WTC11 (cell line): Measurements from ENCODE around the gene TMEM231. TPM values are rescaled to one million over a fixed set of nuclear protein-coding genes. Genes with fewer than 3 reads are reported as not detected.
"Not testable (repeated sequence)": the region's sequence is repeated elsewhere in the genome, so short reads cannot be mapped to it uniquely, and the experiment has no call there.

Experiments used
- ATAC-seq: fragments of 200-7000 bp; cut with Tn5 transposase; 2 replicates; pipeline ENCODE4 v1.10.0; 2021; ENCODE audit warnings: mild to moderate bottlenecking, moderate library complexity
- CTCF ChIA-PET: fragments of 300-600 bp; sonication (Branson Sonifier 250); formaldehyde crosslinking; loops from one replicate; lab custom pipeline; 2021; ENCODE audit warnings: antibody characterized with exemption; lab: Charles Lee
- POLR2A ChIA-PET: fragments of 350-600 bp; sonication (Branson Sonifier 250); formaldehyde crosslinking; loops from one replicate; lab custom pipeline; 2021; ENCODE audit warnings: antibody characterized with exemption; lab: Charles Lee
- DNase-seq: peaks from one replicate; pipeline ENCODE4 v3.0.0; 2021; ENCODE audit warnings: low spot score
- H3K27ac Mint-ChIP-seq: 2 replicates; pipeline ENCODE4 v1.8.0; 2021; ENCODE audit warnings: mixed read lengths
- H3K27me3 Mint-ChIP-seq: 2 replicates; pipeline ENCODE4 v1.8.0; 2021; ENCODE audit warnings: low read depth, mild to moderate bottlenecking, moderate library complexity, mixed read lengths
- H3K36me3 Mint-ChIP-seq: 2 replicates; pipeline ENCODE4 v1.8.0; 2021; ENCODE audit warnings: mixed read lengths
- H3K4me1 Mint-ChIP-seq: 2 replicates; pipeline ENCODE4 v1.8.0; 2022; ENCODE audit warnings: mixed read lengths
- H3K4me3 Mint-ChIP-seq: 2 replicates; pipeline ENCODE4 v1.8.0; 2021; ENCODE audit warnings: mild to moderate bottlenecking, moderate library complexity, mixed read lengths
- H3K9me3 Mint-ChIP-seq: 2 replicates; pipeline ENCODE4 v1.8.0; 2021; ENCODE audit warnings: mixed read lengths
- ATF1 ChIP-seq: sonication (generic); formaldehyde crosslinking; IDR thresholded peaks from 2 replicates; pipeline ENCODE4 v1.8.1; 2023; ENCODE audit warnings: mild to moderate bottlenecking, moderate library complexity, missing genetic modification reagents
- ATF3 ChIP-seq: sonication (generic); formaldehyde crosslinking; conservative IDR thresholded peaks from 2 replicates; pipeline ENCODE4 v1.8.1; 2022; ENCODE audit warnings: mild to moderate bottlenecking, missing genetic modification reagents
- E2F4 ChIP-seq: sonication (generic); formaldehyde crosslinking; IDR thresholded peaks from 2 replicates; pipeline ENCODE4 v1.8.1; 2022; ENCODE audit warnings: low read depth, mild to moderate bottlenecking, moderate library complexity, missing genetic modification reagents, borderline replicate concordance
- E2F5 ChIP-seq: sonication (generic); formaldehyde crosslinking; IDR thresholded peaks from 2 replicates; pipeline ENCODE4 v1.8.1; 2022; ENCODE audit warnings: mild to moderate bottlenecking, moderate library complexity, missing genetic modification reagents
- FOXP4 ChIP-seq: sonication (generic); formaldehyde crosslinking; IDR thresholded peaks from 2 replicates; pipeline ENCODE4 v1.8.0; 2022; ENCODE audit warnings: mild to moderate bottlenecking, missing genetic modification reagents
- HMGA2 ChIP-seq: fragments of 250-450 bp; sonication (Bioruptor Pico); IDR thresholded peaks from 2 replicates; pipeline ENCODE4 v1.4.0; 2021; ENCODE audit warnings: mild to moderate bottlenecking, moderate library complexity
- IRF1 ChIP-seq: sonication (generic); formaldehyde crosslinking; IDR thresholded peaks from 2 replicates; pipeline ENCODE4 v1.8.0; 2023; ENCODE audit warnings: missing genetic modification reagents
- MXD4 ChIP-seq: fragments of 250-450 bp; sonication (Bioruptor Pico); IDR thresholded peaks from 2 replicates; pipeline ENCODE4 v1.8.0; 2021; ENCODE audit warnings: mild to moderate bottlenecking, moderate library complexity, borderline replicate concordance
- PREB ChIP-seq: sonication (generic); formaldehyde crosslinking; IDR thresholded peaks from 2 replicates; pipeline ENCODE4 v1.8.1; 2022; ENCODE audit warnings: mild to moderate bottlenecking, missing genetic modification reagents, moderate library complexity, borderline replicate concordance
- TEAD1 ChIP-seq: sonication (generic); formaldehyde crosslinking; IDR thresholded peaks from 2 replicates; pipeline ENCODE4 v1.8.0; 2022; ENCODE audit warnings: mild to moderate bottlenecking, missing genetic modification reagents
- USF2 ChIP-seq: sonication (generic); formaldehyde crosslinking; IDR thresholded peaks from 2 replicates; pipeline ENCODE4 v1.8.1; 2023; ENCODE audit warnings: mild to moderate bottlenecking, missing genetic modification reagents, moderate library complexity
- ZBTB43 ChIP-seq: sonication (generic); formaldehyde crosslinking; IDR thresholded peaks from 2 replicates; pipeline ENCODE4 v1.8.1; 2023; ENCODE audit warnings: mild to moderate bottlenecking, missing genetic modification reagents
- ZNF121 ChIP-seq: sonication (generic); formaldehyde crosslinking; IDR thresholded peaks from 2 replicates; pipeline ENCODE4 v1.8.0; 2023; ENCODE audit warnings: missing genetic modification reagents
- ZNF138 ChIP-seq: sonication (generic); formaldehyde crosslinking; conservative IDR thresholded peaks from 2 replicates; pipeline ENCODE4 v1.8.1; 2022; ENCODE audit warnings: mild to moderate bottlenecking, moderate library complexity, missing genetic modification reagents
- ZNF512 ChIP-seq: sonication (generic); formaldehyde crosslinking; IDR thresholded peaks from 2 replicates; pipeline ENCODE4 v1.8.1; 2022; ENCODE audit warnings: missing genetic modification reagents, borderline replicate concordance
- ZNF671 ChIP-seq: fragments of 250-450 bp; sonication (Bioruptor Pico); IDR thresholded peaks from 2 replicates; pipeline ENCODE4 v1.8.0; 2021; ENCODE audit warnings: mild to moderate bottlenecking
- ZSCAN18 ChIP-seq: fragments of 250-450 bp; sonication (Bioruptor Pico); IDR thresholded peaks from 2 replicates; pipeline ENCODE4 v2.1.2; 2022; ENCODE audit warnings: mild to moderate bottlenecking, moderate library complexity
- total RNA-seq: library from RNA; stranded (reverse); gene quantifications from 3 replicates; pipeline ENCODE4 v1.2.3, GENCODE V29; 2021

TMEM231 gene
- total RNA-seq, 1 experiment from 2014 or later, result 12.0 TPM

- DNase-seq, H3K27me3 Mint-ChIP-seq, H3K27ac Mint-ChIP-seq, POLR2A ChIA-PET, H3K4me3 Mint-ChIP-seq, H3K36me3 Mint-ChIP-seq, ATAC-seq, H3K9me3 Mint-ChIP-seq, H3K4me1 Mint-ChIP-seq: not testable (repeated sequence)
- CTCF ChIA-PET, result interaction anchor here (4.8 kb wide), 1 partner anchor 19 kb away, joined by 91 read pairs; no protein-coding TSS in a partner anchor
Observed at GRCh38 chr16:75498605-75499322, 57.3 kb downstream of the TMEM231 start.

- Mint-ChIP-seq H3K9me3 (no peaks in the 10 kb centered on the region), H3K27ac (no peak overlapping the region), H3K4me3 (no peak overlapping the region), H3K4me1 (peaks cover 11% of the 10 kb centered on the region), H3K36me3 (no peaks in the 10 kb centered on the region)
- no peak for DNase-seq
- CTCF ChIA-PET, result interaction anchor here (0.9 to 4.8 kb wide), 2 partner anchors 20 to 53 kb away, joined by 3 to 91 read pairs; no protein-coding TSS in a partner anchor
- no peak for ATAC-seq
- no peak for TF ChIP-seq ATF3 (CRISPR knock-in tag)
- TF ChIP-seq FOXP4, result no peak
- no peak for TF ChIP-seq MXD4 (CRISPR knock-in tag)
- TF ChIP-seq USF2, result no peak
- TF ChIP-seq, all 79 proteins: peak for 0
- POLR2A ChIA-PET, result no interaction called here
- H3K27me3 Mint-ChIP-seq, result peaks cover 13% of the 10 kb centered on the region
Observed at GRCh38 chr16:75497558-75497957, 58.5 kb downstream of the TMEM231 start.

GRCh38 chr16:75495076-75495674 is 60.9 kb downstream of the TMEM231 start, which contains the start of gene CHST6:
TSS of gene CHST6 (minus strand) at chr16:75495441. CDS start at chr16:75479828, 15,613 bp downstream.
- no peaks in the 10 kb centered on the region for H3K9me3 Mint-ChIP-seq
- peak within 1 kb of the TSS; percentile 93 for H3K4me3 Mint-ChIP-seq
- peaks cover 19% of the 10 kb centered on the region for H3K4me1 Mint-ChIP-seq
- ATAC-seq (peak; percentile 85), DNase-seq (peak; percentile 82)
- H3K27ac Mint-ChIP-seq, result 0 out of 2 replicates have a peak within 1 kb of the TSS, but pooled peaks have one; percentile 76
- POLR2A ChIA-PET, result interaction anchor here (0.6 to 2.1 kb wide), 10 partner anchors 13 to 229 kb away, joined by 3 to 24 read pairs (median 4); partner anchors contain the start of genes CFDP1, GABARAPL2, KARS1 and TERF2IP
- peaks cover 13% of the 10 kb centered on the region for H3K27me3 Mint-ChIP-seq
- H3K36me3 Mint-ChIP-seq, result no peaks in the 10 kb centered on the region
- CTCF ChIA-PET, result interaction anchor here (0.6 to 4.8 kb wide), 16 partner anchors 19 to 384 kb away, joined by 3 to 91 read pairs (median 4); partner anchors contain the start of genes GABARAPL2 and TMEM170A
- TF ChIP-seq HMGA2 (CRISPR knock-in tag), result no peak
- TF ChIP-seq PREB (CRISPR knock-in tag), result no peak
- TF ChIP-seq IRF1 (CRISPR knock-in tag), result no peak
- no peak for TF ChIP-seq ZSCAN18 (CRISPR knock-in tag)
- TF ChIP-seq E2F5 (CRISPR knock-in tag), result peak; percentile 72; the same call in 1 of the 2 replicates
- no peak for TF ChIP-seq ZNF138 (CRISPR knock-in tag)
- TF ChIP-seq ZNF512 (CRISPR knock-in tag), result no peak
- TF ChIP-seq ZBTB43 (CRISPR knock-in tag), result no peak
- TF ChIP-seq E2F4 (CRISPR knock-in tag), result no peak
- TF ChIP-seq TEAD1 (CRISPR knock-in tag), result no peak
- TF ChIP-seq ZNF671, result no peak
- TF ChIP-seq ATF1 (CRISPR knock-in tag), result no peak
- TF ChIP-seq ZNF121 (CRISPR knock-in tag), result no peak
